Kidney (tissue), 14 donors: ENCODE results near the gene ZNF784. TPM values are rescaled to one million over a fixed set of nuclear protein-coding genes. Genes with fewer than 3 reads are reported as not detected.

Experiments
- DNase-seq, 5 donors: peaks; one replicate each; pipeline ENCODE4 v3.0.0-alpha.2; 2013 to 2020
- FAIRE-seq: peaks from 2 replicates; lab custom pipeline; 2012; peaks lifted over from hg19 to GRCh38; lab: Jason Lieb, UNC
- H3K27ac ChIP-seq, 2 donors: one replicate each; pipeline ENCODE4 v1.7.0; 2013; ENCODE audit warnings: low read depth in 2 of 2, low read length in 2 of 2, inconsistent platforms in 1 of 2
- H3K27me3 ChIP-seq: one replicate; pipeline ENCODE4 v1.7.1; 2013; ENCODE audit warnings: low read length, inconsistent platforms; ENCODE audit not compliant: control insufficient read depth, insufficient read depth
- H3K36me3 ChIP-seq, 3 donors: one replicate each; pipeline versions ENCODE4 v1.7.0 to v1.7.1; 2013; ENCODE audit warnings: low read length in 3 of 3, control low read depth in 1 of 3, inconsistent platforms in 1 of 3; ENCODE audit not compliant: insufficient read depth in 3 of 3, control insufficient read depth in 2 of 3
- H3K4me1 ChIP-seq, 3 donors: one replicate each; pipeline versions ENCODE4 v1.7.0 to v1.7.1; 2013; ENCODE audit warnings: low read length in 3 of 3, inconsistent platforms in 1 of 3, low read depth in 1 of 3; ENCODE audit not compliant: control insufficient read depth in 2 of 3, insufficient read depth in 2 of 3
- H3K4me3 ChIP-seq, 3 donors: one replicate each; pipeline versions ENCODE4 v1.7.0 to v1.8.1; 2013; ENCODE audit warnings: low read length in 3 of 3, control low read depth in 1 of 3, inconsistent platforms in 1 of 3
- H3K9ac ChIP-seq, 3 donors: one replicate each; pipeline versions ENCODE4 v1.7.0 to v1.7.1; 2013; ENCODE audit warnings: low read length in 3 of 3, control low read depth in 1 of 3, inconsistent platforms in 1 of 3
- H3K9me3 ChIP-seq, 3 donors: one replicate each; pipeline versions ENCODE4 v1.7.0 to v1.7.1; 2013; ENCODE audit warnings: low read length in 3 of 3, control low read depth in 1 of 3, inconsistent platforms in 1 of 3; ENCODE audit not compliant: control insufficient read depth in 2 of 3, insufficient read depth in 1 of 3
- CTCF ChIP-seq: IDR thresholded peaks from 3 replicates; pipeline ENCODE4 v1.5.1; 2012; ENCODE audit warnings: mild to moderate bottlenecking, moderate library complexity, borderline replicate concordance; ENCODE audit not compliant: insufficient read depth; ENCODE audit errors: extremely low read depth
- intact Hi-C: fragments of 100-400 bp; cut with DNase I; formaldehyde crosslinking; loops from one replicate; pipeline ENCODE4 v1.11.1; 2022
- polyA plus RNA-seq: library from polyadenylated mRNA; stranded (reverse); fragments of 350-450 nt; fragmentation: Illumina TruSeq; extraction: RNeasy Lipid Tissue Mini Kit (QIAGEN cat#74804); gene quantifications from one replicate; pipeline ENCODE4 v1.2.3, GENCODE V29; 2014; ENCODE audit warnings: low read depth, low replicate concordance; ENCODE audit not compliant: insufficient read depth
- total RNA-seq: library from RNA; stranded (reverse); fragmentation: NEBNext Ultra II Directional; extraction: Animal tissue kit (Norgen Biotek cat#: 25700); gene quantifications from one replicate; pipeline ENCODE4 v1.2.1, GENCODE V29; 2021
- donor health status: control.
- donor health status: control.
- donor health status: control.
- donor health status: control.
- donor health status: control.
- donor health status: DM: yes; HTN: yes; CAD: no.
- donor health status: Normal renal cell carcinoma (clear cell type).

Gene ZNF784
- total and polyA plus RNA-seq, 2 donors from 2014 or later, result 6.6 to 9.8 TPM

- Histone ChIP-seq H3K36me3 (peaks cover 0 to 8% (median 0%) of the 10 kb centered on the region in 3 donors), H3K27me3 (no peaks in the 10 kb centered on the region), H3K4me3 (peak overlapping the region; percentile 30 to 87 (median 75)), H3K27ac (peak overlapping the region; percentile 66 to 94), H3K9me3 (no peaks in the 10 kb centered on the region), H3K9ac (peak overlapping the region; percentile 50 to 79 (median 77)), H3K4me1 (peaks cover 3 to 11% (median 6%) of the 10 kb centered on the region in 3 donors)
- no peak for TF ChIP-seq CTCF
- intact Hi-C loops, result no loop called here
- DNase-seq (peak in 3 of 5 donors; percentile 66 to 80 (median 74)), FAIRE-seq (no peak)
Measured at GRCh38 chr19:55579766-55580621, 44.4 kb downstream of the ZNF784 start.

- H3K27ac ChIP-seq, result no peak overlapping the region
- peaks cover 0 to 8% (median 0%) of the 10 kb centered on the region in 3 donors for H3K36me3 ChIP-seq
- H3K27me3 ChIP-seq, result no peaks in the 10 kb centered on the region
- peak overlapping the region in 2 of 3 donors; percentile 77 to 79 for H3K9ac ChIP-seq
- no peak for FAIRE-seq
- no peak for TF ChIP-seq CTCF
- DNase-seq, result peak in 1 of 5 donors; percentile 75
- intact Hi-C loops, result no loop called here
- H3K4me3 ChIP-seq, result peak overlapping the region; percentile 30 to 87 (median 75)
- no peaks in the 10 kb centered on the region for H3K9me3 ChIP-seq
- H3K4me1 ChIP-seq, result peaks cover 3 to 11% (median 6%) of the 10 kb centered on the region in 3 donors
Measured at GRCh38 chr19:55578761-55579747, 45.3 kb downstream of the ZNF784 start.

- H3K27me3 ChIP-seq, result no peaks in the 10 kb centered on the region
- H3K4me3 ChIP-seq, result no peak overlapping the region
- H3K4me1 ChIP-seq, result peaks cover 3 to 11% (median 6%) of the 10 kb centered on the region in 3 donors
- no peaks in the 10 kb centered on the region for H3K9me3 ChIP-seq
- TF ChIP-seq CTCF, result no peak
- intact Hi-C loops, result no loop called here
- no peak overlapping the region for H3K9ac ChIP-seq
- peaks cover 0 to 8% (median 0%) of the 10 kb centered on the region in 3 donors for H3K36me3 ChIP-seq
- no peak for FAIRE-seq
- H3K27ac ChIP-seq, result no peak overlapping the region
- peak in 1 of 5 donors; percentile 77 for DNase-seq
Measured at GRCh38 chr19:55578031-55578760, 46.2 kb downstream of the ZNF784 start.
